GM18499 (cell line): ENCODE data around the gene NTN3.

Experiments
- ATAC-seq: cut with Tn5 transposase; IDR thresholded peaks from one replicate; pipeline ENCODE4 v1.9.1; 2021; ENCODE audit warnings: moderate number of reproducible peaks; ENCODE audit not compliant: insufficient read depth, unreplicated experiment

The NTN3 gene

GRCh38 chr16:2494616-2495015, 23.5 kb downstream of the NTN3 start:
- ATAC-seq = no peak

DNA sequence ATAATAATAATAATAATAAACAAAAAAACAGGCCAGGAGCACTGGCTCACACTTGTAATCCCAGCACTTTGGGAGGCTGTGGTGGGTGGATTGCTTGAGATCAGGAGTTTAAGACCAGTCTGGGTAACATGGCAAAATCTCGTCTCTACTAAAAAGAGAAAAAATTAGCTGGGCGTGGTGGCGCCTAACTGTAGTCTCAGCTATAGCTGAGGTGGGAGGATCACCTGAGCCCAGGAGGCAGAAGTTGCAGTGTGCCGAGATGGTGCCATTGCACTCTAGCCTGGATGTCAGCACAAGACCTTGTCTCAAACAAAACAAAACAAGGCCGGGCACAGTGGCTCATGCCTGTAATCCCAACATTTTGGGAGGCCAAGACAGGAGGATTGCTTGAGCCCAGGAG, 23.9 kb downstream of the NTN3 start:
- no peak for ATAC-seq

DNA sequence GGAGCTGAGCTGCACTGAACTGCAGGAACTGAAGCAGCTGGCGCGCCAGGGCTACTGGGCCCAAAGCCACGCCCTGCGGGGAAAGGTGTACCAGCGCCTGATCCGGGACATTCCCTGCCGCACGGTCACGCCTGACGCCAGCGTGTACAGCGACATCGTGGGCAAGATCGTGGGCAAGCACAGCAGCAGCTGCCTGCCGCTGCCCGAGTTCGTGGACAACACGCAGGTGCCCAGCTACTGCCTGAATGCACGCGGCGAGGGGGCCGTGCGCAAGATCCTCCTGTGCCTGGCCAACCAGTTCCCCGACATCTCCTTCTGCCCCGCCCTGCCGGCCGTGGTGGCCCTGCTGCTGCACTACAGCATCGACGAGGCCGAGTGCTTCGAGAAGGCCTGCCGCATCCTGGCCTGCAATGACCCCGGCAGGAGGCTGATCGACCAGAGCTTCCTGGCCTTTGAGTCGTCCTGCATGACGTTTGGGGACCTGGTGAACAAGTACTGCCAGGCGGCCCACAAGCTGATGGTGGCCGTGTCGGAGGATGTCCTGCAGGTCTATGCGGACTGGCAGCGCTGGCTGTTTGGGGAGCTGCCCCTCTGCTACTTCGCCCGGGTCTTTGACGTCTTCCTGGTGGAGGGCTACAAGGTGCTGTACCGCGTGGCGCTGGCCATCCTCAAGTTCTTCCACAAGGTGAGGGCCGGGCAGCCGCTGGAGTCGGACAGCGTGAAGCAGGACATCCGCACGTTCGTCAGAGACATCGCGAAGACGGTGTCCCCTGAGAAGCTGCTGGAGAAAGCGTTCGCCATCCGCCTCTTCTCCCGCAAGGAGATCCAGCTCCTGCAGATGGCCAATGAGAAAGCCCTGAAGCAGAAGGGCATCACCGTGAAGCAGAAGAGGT, 25.4 kb downstream of the NTN3 start:
- no peak for ATAC-seq

- no peak for ATAC-seq
These were observed 26.1 kb downstream of the NTN3 start for GRCh38 chr16:2497116-2497630.

DNA sequence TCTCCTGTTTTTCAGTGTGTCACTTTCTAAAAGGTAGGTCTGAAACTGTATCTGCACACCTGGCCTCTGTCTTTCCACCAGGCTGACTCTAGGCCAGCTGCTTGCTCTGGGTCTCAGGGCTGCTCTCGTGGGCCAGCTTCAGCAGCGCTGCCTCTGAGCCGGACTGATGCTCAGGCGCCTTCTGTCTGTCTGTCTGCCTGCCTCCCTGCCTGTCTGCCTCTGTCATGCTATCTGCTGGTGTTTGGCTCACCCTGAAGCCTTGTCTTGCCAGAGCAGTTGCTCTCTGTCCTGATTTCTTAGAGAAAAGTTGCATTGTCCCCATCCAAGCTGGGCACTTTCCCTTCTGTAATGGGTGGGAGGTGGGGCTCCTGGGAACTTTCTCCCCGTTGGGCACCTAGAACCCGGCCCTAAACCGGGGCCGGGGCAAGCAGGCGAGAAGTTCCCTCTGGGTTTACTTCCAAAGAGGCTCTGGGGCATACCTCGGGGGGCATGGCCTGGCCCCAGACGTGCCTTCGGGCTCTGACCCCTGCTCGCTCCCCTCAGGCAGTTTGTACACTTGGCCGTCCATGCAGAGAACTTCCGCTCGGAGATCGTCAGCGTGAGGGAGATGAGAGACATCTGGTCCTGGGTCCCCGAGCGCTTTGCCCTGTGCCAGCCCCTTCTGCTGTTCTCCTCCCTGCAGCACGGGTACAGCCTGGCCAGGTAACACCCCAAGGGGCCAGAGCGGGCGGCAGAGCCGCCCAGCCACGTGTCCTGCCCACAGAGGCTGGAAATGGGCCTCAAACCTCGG, 26.8 kb downstream of the NTN3 start:
- ATAC-seq = no peak

- ATAC-seq = no peak
These were observed 27.6 kb downstream of the NTN3 start for GRCh38 chr16:2498531-2499253.

DNA sequence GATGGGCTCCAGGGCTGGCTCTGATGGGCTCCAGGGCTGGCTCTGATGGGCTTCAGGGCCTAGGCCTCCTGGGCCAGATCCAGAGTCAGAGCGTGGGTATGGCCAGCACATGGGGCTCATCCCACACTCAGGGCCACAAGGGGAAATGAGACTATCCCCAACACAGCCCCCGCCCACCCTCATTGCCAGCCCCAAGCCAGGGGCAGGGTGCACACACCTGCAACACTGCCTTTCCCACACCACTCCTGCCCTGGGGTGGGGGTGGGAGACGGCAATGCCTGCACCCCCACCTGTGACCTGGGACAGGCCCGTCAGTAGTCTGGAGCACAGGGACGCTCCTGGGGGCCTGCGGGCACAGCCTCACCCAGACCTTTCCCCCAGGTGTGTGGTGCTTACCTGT, 28.4 kb downstream of the NTN3 start:
- ATAC-seq = no peak

DNA sequence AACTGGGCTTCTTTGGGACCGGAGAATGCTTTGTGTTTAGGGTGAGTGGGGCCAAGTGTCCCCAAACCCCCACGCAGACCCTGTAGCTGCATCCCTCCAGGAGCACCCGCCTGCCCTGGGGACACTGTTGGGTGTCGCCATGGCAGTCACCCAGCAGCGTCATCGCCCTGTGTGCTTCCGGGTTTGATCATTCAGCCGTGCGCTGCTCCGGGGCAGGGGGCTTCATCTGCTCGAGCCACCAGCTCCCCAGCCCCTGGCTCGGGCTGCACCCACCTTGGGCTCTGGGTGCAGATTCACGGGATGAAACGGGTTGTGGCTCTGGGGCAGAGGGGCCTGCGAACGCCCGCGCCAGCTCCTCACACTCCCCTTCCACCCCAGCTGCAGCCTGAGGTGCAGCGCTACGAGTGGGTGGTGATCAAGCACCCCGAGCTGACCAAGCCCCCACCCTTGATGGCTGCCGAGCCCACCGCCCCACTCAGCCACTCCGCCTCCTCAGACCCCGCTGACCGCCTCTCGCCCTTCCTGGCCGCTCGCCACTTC, 28.9 kb downstream of the NTN3 start:
- no peak for ATAC-seq

GRCh38 chr16:2500430-2500917, 29.4 kb downstream of the NTN3 start:
- ATAC-seq = no peak

DNA sequence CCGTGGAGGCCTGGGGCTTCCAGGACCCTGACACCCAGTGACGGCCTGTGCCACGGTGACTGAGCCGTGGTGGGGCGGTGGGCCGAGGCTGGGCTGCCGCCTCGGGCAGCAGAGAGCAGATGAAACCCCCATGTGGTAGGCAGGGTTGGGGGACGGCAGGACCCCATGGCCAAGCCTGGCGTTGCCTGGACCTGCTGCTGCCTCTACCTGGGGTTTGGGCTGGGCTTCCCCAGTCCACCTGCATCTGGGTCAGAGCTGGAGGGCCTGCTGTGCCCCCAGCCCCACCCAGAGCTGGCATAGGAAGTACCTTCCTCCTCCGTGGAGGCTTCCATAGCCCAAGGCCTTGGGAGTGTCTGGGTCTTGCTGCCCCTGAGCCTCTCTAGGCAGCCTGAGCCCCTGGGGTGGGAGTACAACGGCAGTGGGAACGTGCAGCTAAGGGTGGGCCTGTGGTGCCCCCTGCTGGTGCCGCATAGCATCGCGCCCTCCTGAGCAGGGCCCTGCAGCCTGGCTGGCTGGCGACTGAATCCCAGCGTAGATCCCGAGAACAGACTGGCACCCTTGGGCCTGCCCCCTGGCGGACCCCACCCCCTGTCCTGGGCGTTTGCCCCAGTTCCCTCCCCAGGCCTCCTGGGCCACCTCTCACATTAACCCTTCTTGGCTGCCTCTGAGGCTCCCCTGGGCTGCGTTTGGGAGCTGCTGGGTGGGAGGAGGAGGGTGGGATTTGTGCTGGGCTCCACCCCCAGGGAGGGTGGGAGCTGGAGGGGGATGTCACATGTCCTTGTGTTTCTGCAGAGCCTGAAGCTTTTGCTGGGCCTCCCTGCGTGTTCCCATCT, 30.0 kb downstream of the NTN3 start:
- ATAC-seq = no peak

DNA sequence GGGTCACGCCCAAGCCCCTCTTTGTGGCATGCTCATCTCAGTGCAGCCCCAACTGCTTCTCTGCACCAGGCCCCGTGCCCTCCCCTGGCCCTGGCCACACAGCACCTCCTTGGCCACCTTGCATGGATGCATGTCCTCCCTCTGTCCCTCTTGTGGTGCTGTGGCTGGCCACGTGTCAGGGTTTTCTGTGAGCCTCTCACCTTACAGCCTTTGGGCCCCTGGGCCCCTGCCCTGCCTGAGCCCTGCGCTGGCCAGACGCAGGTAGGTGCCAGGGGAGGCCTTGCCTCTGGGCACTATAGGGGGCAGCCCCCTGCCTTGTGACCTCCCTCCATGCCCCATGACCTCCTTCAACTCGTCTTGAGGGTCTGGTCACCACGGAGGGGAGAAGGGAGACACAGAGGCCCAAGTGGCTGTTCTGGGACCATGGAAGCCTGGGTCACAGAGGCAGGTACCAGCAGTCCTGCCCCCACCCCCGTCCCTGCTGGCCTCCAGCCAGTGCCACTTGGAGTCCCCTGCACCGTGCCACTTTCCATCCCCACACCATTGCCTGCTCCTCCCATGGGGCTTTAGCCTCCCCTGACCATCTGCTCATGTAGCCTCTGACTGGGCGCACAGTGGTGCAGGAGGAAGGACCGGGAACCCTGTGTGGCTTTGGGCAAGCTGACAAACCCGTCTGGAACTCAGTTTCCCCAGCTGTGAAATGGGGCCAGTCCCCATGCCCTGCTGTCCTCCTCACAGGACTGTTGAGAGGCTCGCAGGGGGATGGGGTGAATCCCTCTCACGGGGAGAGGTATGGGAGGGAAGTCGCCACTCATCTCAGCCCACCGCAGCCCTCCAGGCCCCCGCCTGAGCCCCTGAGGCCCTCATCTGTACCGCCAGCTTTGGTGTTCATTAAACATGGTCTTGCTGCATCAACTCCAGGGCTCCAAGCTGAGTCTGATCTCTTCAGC, 31.1 kb downstream of the NTN3 start:
- ATAC-seq = no peak

DNA sequence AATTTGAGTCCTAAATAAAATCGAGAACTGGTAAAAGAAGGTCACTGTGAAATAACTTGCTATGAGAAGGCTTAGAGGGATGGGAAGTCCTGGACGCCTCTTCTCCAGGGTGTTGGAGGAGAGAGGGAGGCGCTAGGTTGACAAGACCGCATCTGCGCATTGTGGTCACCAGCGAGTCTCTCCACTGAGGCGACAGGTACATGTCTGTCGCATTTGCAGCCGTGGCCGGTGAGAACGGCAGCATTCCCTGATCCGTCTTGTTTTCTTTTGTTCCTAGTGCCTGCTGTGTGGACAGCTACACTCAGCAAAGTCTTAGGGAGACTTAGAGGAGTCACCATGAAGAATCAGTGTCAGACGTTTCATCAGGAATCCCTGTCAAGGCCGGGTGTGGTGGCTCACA, 34.6 kb downstream of the NTN3 start:
- ATAC-seq = no peak

DNA sequence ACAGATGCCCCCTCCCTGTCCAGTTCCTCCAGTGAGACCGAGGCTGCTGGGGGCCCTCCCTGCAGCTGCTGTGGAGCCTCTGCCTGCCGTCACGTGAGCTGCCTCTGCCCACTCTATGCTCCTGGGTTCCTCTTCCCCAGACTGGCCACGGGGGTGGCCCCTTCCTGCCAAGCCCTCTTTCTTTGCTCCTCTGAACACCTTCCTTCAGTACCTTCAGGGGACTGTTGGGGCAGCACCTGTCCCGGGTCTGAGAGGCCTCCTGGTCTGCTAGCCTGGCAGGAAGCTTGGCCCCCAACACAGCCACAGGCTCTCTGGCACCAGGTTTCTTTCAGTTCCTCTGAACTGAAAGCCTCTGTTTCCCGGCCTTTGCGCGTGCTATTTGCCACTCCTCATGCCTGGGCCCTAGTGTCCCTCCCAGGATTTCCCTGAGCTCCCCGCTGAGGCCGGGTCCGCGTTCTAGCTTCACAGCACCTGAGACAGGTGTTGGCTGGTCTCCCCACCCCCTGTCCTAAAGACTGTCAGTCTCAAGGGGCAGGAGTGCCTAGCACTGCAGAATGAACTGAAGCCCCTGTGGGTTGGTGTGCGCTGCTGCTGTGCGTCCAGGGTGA, 36.1 kb downstream of the NTN3 start:
- no peak for ATAC-seq

GRCh38 chr16:2507665-2508064, 36.6 kb downstream of the NTN3 start:
- ATAC-seq = no peak

GRCh38 chr16:2508722-2509400, 37.8 kb downstream of the NTN3 start:
- no peak for ATAC-seq

DNA sequence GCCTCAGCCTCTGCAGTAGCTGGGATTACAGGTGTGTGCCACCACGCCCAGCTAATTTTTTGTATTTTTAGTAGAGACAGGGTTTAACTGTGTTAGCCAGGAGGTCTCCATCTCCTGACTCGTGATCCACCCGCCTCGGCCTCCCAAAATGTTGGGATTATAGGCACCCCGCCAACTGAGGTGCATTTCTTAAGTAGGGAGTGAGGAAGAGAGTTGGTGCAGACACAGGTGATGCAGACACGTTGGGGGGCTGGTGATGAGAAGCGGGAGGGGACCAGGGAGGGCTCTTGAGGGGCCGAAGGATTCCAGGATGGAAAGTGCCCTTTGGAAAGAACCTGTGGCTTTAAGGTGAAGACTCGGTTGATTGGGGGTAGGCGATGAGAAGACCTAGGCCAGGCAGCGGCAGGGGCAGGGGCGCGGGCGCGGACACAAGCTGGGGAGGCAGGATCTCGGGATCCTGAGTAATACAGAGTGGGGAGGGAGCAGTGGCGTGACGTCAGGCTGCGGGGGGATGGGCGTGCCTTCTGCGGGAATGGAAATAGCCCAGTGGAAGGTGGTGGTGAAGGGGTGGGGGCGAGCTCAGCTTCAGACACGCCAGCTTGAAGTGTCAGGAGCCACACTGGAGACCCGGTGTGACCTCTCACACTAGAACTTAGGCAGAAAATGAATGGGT, 40.2 kb downstream of the NTN3 start:
- no peak for ATAC-seq
